ENCODE results near the gene PINK1.
"Not testable (repeated sequence)": the region's sequence is repeated elsewhere in the genome, so short reads cannot be mapped to it uniquely, and the experiment has no call there.

Gene PINK1

GRCh38 chr1:20633190-20634064 lies at the start of gene PINK1:
Gene PINK1 (plus strand): TSS chr1:20633458. CDS start chr1:20633549, 91 bp downstream.
- DNase-seq: peak; percentile 68

GRCh38 chr1:20584890-20585289 lies 48.4 kb upstream of the PINK1 start:
- DNase-seq: no peak

- DNase-seq: no peak
These were observed 46.2 kb upstream of the PINK1 start for GRCh38 chr1:20586953-20587660.

- no peak for DNase-seq
These were observed 45.6 kb upstream of the PINK1 start for GRCh38 chr1:20587661-20588053.

- no peak for DNase-seq
These were observed 44.5 kb upstream of the PINK1 start, which contains the start of gene CDA for GRCh38 chr1:20588634-20589225. Gene CDA (plus strand): TSS chr1:20589097. CDS start chr1:20589130, 33 bp downstream.

GRCh38 chr1:20589331-20590278 lies 43.7 kb upstream of the PINK1 start:
- peak; percentile 75 for DNase-seq

GRCh38 chr1:20590306-20590777 lies 42.9 kb upstream of the PINK1 start:
- DNase-seq: no peak

- no peak for DNase-seq
These were observed 39.5 kb upstream of the PINK1 start for GRCh38 chr1:20593756-20594155.

GRCh38 chr1:20594746-20595145 lies 38.5 kb upstream of the PINK1 start:
- no peak for DNase-seq

- DNase-seq: no peak
These were observed 37.2 kb upstream of the PINK1 start for GRCh38 chr1:20596106-20596505.

GRCh38 chr1:20597650-20598049 lies 35.6 kb upstream of the PINK1 start:
- no peak for DNase-seq

- DNase-seq: no peak
These were observed 33.1 kb upstream of the PINK1 start for GRCh38 chr1:20600156-20600555.

- peak; percentile 73 for DNase-seq
These were observed 32.0 kb upstream of the PINK1 start for GRCh38 chr1:20601129-20601825.

GRCh38 chr1:20602851-20603450 lies 30.3 kb upstream of the PINK1 start:
- peak; percentile 12 for DNase-seq

- DNase-seq: peak; percentile 97
These were observed 29.5 kb upstream of the PINK1 start for GRCh38 chr1:20603504-20604464.

- peak; percentile 28 for DNase-seq
These were observed 28.6 kb upstream of the PINK1 start for GRCh38 chr1:20604678-20605077.

GRCh38 chr1:20606801-20607570 lies 26.3 kb upstream of the PINK1 start:
- DNase-seq: not testable (repeated sequence)

GRCh38 chr1:20609541-20609940 lies 23.7 kb upstream of the PINK1 start:
- DNase-seq: no peak

- no peak for DNase-seq
These were observed 22.3 kb upstream of the PINK1 start for GRCh38 chr1:20610970-20611369.

All from fibroblast of skin of right biceps (primary cell).